ENCODE results near the gene MRPS24.
"Not testable (repeated sequence)": the region's sequence is repeated elsewhere in the genome, so short reads cannot be mapped to it uniquely, and the experiment has no call there.

The MRPS24 gene

GRCh38 chr7:43855176-43855575 is 14.1 kb downstream of the MRPS24 start:
- no peak overlapping the region for H3K9ac ChIP-seq (ENCODE audit: low read length)
- no peaks in the 10 kb centered on the region for H3K36me3 ChIP-seq (ENCODE audit: control insufficient read depth, insufficient read depth, low read length, severe bottlenecking)
- DNase-seq (ENCODE audit: low read depth): no peak
- H3K9me3 ChIP-seq (ENCODE audit: control insufficient read depth, low read length): no peaks in the 10 kb centered on the region
- no peak overlapping the region for H3K4me3 ChIP-seq (ENCODE audit: low read length)
- H3K27me3 ChIP-seq (replicated peaks; ENCODE audit: control insufficient read depth, insufficient read depth, low read length): no peaks in the 10 kb centered on the region
- H3K4me1 ChIP-seq (ENCODE audit: control insufficient read depth, insufficient read depth, low read length): no peaks in the 10 kb centered on the region

GRCh38 chr7:43851805-43852204 is 17.5 kb downstream of the MRPS24 start:
- Histone ChIP-seq H3K9ac (ENCODE audit: low read length) (no peak overlapping the region), H3K4me3 (ENCODE audit: low read length) (no peak overlapping the region), H3K9me3 (ENCODE audit: control insufficient read depth, low read length) (no peaks in the 10 kb centered on the region), H3K36me3 (ENCODE audit: control insufficient read depth, insufficient read depth, low read length, severe bottlenecking) (no peaks in the 10 kb centered on the region), H3K27me3 (replicated peaks; ENCODE audit: control insufficient read depth, insufficient read depth, low read length) (no peaks in the 10 kb centered on the region), H3K4me1 (ENCODE audit: control insufficient read depth, insufficient read depth, low read length) (no peaks in the 10 kb centered on the region)
- no peak for DNase-seq (ENCODE audit: low read depth)

GRCh38 chr7:43850348-43851116 is 18.8 kb downstream of the MRPS24 start:
- H3K4me1 ChIP-seq (ENCODE audit: control insufficient read depth, insufficient read depth, low read length): no peaks in the 10 kb centered on the region
- H3K27me3 ChIP-seq (replicated peaks; ENCODE audit: control insufficient read depth, insufficient read depth, low read length): no peaks in the 10 kb centered on the region
- no peaks in the 10 kb centered on the region for H3K36me3 ChIP-seq (ENCODE audit: control insufficient read depth, insufficient read depth, low read length, severe bottlenecking)
- H3K4me3 ChIP-seq (ENCODE audit: low read length): no peak overlapping the region
- DNase-seq (ENCODE audit: low read depth): no peak
- no peaks in the 10 kb centered on the region for H3K9me3 ChIP-seq (ENCODE audit: control insufficient read depth, low read length)
- H3K9ac ChIP-seq (ENCODE audit: low read length): no peak overlapping the region

GRCh38 chr7:43849047-43849446 is 20.3 kb downstream of the MRPS24 start:
- Histone ChIP-seq H3K4me3 (ENCODE audit: low read length) (no peak overlapping the region), H3K36me3 (ENCODE audit: control insufficient read depth, insufficient read depth, low read length, severe bottlenecking) (no peaks in the 10 kb centered on the region), H3K9me3 (ENCODE audit: control insufficient read depth, low read length) (no peaks in the 10 kb centered on the region), H3K27me3 (replicated peaks; ENCODE audit: control insufficient read depth, insufficient read depth, low read length) (no peaks in the 10 kb centered on the region), H3K4me1 (ENCODE audit: control insufficient read depth, insufficient read depth, low read length) (no peaks in the 10 kb centered on the region), H3K9ac (ENCODE audit: low read length) (no peak overlapping the region)
- no peak for DNase-seq (ENCODE audit: low read depth)

- Histone ChIP-seq H3K4me1 (ENCODE audit: control insufficient read depth, insufficient read depth, low read length) (no peaks in the 10 kb centered on the region), H3K36me3 (ENCODE audit: control insufficient read depth, insufficient read depth, low read length, severe bottlenecking) (no peaks in the 10 kb centered on the region), H3K9me3 (ENCODE audit: control insufficient read depth, low read length) (no peaks in the 10 kb centered on the region), H3K27me3 (replicated peaks; ENCODE audit: control insufficient read depth, insufficient read depth, low read length) (no peaks in the 10 kb centered on the region), H3K4me3 (ENCODE audit: low read length) (no peak overlapping the region), H3K9ac (ENCODE audit: low read length) (no peak overlapping the region)
- no peak for DNase-seq (ENCODE audit: low read depth)
These were observed 21.8 kb downstream of the MRPS24 start for GRCh38 chr7:43847496-43847895.

- Histone ChIP-seq H3K9me3 (ENCODE audit: control insufficient read depth, low read length) (no peaks in the 10 kb centered on the region), H3K27me3 (replicated peaks; ENCODE audit: control insufficient read depth, insufficient read depth, low read length) (no peaks in the 10 kb centered on the region), H3K36me3 (ENCODE audit: control insufficient read depth, insufficient read depth, low read length, severe bottlenecking) (no peaks in the 10 kb centered on the region), H3K9ac (ENCODE audit: low read length) (no peak overlapping the region), H3K4me3 (ENCODE audit: low read length) (no peak overlapping the region), H3K4me1 (ENCODE audit: control insufficient read depth, insufficient read depth, low read length) (no peaks in the 10 kb centered on the region)
- no peak for DNase-seq (ENCODE audit: low read depth)
These were observed 24.7 kb downstream of the MRPS24 start for GRCh38 chr7:43844662-43845061.

GRCh38 chr7:43844257-43844656 is 25.1 kb downstream of the MRPS24 start:
- Histone ChIP-seq H3K4me1 (ENCODE audit: control insufficient read depth, insufficient read depth, low read length) (no peaks in the 10 kb centered on the region), H3K9ac (ENCODE audit: low read length) (no peak overlapping the region), H3K36me3 (ENCODE audit: control insufficient read depth, insufficient read depth, low read length, severe bottlenecking) (no peaks in the 10 kb centered on the region), H3K4me3 (ENCODE audit: low read length) (no peak overlapping the region), H3K9me3 (ENCODE audit: control insufficient read depth, low read length) (no peaks in the 10 kb centered on the region), H3K27me3 (replicated peaks; ENCODE audit: control insufficient read depth, insufficient read depth, low read length) (no peaks in the 10 kb centered on the region)
- no peak for DNase-seq (ENCODE audit: low read depth)

GRCh38 chr7:43843296-43843695 is 26.0 kb downstream of the MRPS24 start:
- Histone ChIP-seq H3K27me3 (replicated peaks; ENCODE audit: control insufficient read depth, insufficient read depth, low read length) (no peaks in the 10 kb centered on the region), H3K4me1 (ENCODE audit: control insufficient read depth, insufficient read depth, low read length) (peaks cover 4% of the 10 kb centered on the region)

GRCh38 chr7:43838201-43838658 is 31.1 kb downstream of the MRPS24 start:
- no peak for DNase-seq (ENCODE audit: low read depth)
- Histone ChIP-seq H3K27me3 (replicated peaks; ENCODE audit: control insufficient read depth, insufficient read depth, low read length) (no peaks in the 10 kb centered on the region), H3K9ac (ENCODE audit: low read length) (peak overlapping the region; percentile 84), H3K4me1 (ENCODE audit: control insufficient read depth, insufficient read depth, low read length) (peaks cover 4% of the 10 kb centered on the region), H3K36me3 (ENCODE audit: control insufficient read depth, insufficient read depth, low read length, severe bottlenecking) (no peaks in the 10 kb centered on the region), H3K4me3 (ENCODE audit: low read length) (peak overlapping the region; percentile 74), H3K9me3 (ENCODE audit: control insufficient read depth, low read length) (no peaks in the 10 kb centered on the region)

More at GRCh38 chr7:43843296-43843695, 26.0 kb downstream of the MRPS24 start:
- no peaks in the 10 kb centered on the region for H3K36me3 ChIP-seq (ENCODE audit: control insufficient read depth, insufficient read depth, low read length, severe bottlenecking)
- H3K9me3 ChIP-seq (ENCODE audit: control insufficient read depth, low read length): no peaks in the 10 kb centered on the region
- H3K4me3 ChIP-seq (ENCODE audit: low read length): no peak overlapping the region
- DNase-seq (ENCODE audit: low read depth): no peak
- H3K9ac ChIP-seq (ENCODE audit: low read length): no peak overlapping the region

GRCh38 chr7:43834463-43835251 is 34.7 kb downstream of the MRPS24 start:
- Histone ChIP-seq H3K9ac (ENCODE audit: low read length) (no peak overlapping the region), H3K4me3 (ENCODE audit: low read length) (peak overlapping the region; percentile 25), H3K36me3 (ENCODE audit: control insufficient read depth, insufficient read depth, low read length, severe bottlenecking) (no peaks in the 10 kb centered on the region), H3K4me1 (ENCODE audit: control insufficient read depth, insufficient read depth, low read length) (peaks cover 4% of the 10 kb centered on the region), H3K9me3 (ENCODE audit: control insufficient read depth, low read length) (peaks cover 7% of the 10 kb centered on the region), H3K27me3 (replicated peaks; ENCODE audit: control insufficient read depth, insufficient read depth, low read length) (no peaks in the 10 kb centered on the region)
- DNase-seq (ENCODE audit: low read depth): no peak

GRCh38 chr7:43830917-43831316 is 38.4 kb downstream of the MRPS24 start:
- peaks cover 16% of the 10 kb centered on the region for H3K27me3 ChIP-seq (replicated peaks; ENCODE audit: control insufficient read depth, insufficient read depth, low read length)
- H3K36me3 ChIP-seq (ENCODE audit: control insufficient read depth, insufficient read depth, low read length, severe bottlenecking); H3K9ac ChIP-seq (ENCODE audit: low read length); H3K4me1 ChIP-seq (ENCODE audit: control insufficient read depth, insufficient read depth, low read length); H3K9me3 ChIP-seq (ENCODE audit: control insufficient read depth, low read length); DNase-seq (ENCODE audit: low read depth); H3K4me3 ChIP-seq (ENCODE audit: low read length): not testable (repeated sequence)
